GM12878 (cell line): ENCODE data around the gene GBX1. TPM values are rescaled to one million over a fixed set of nuclear protein-coding genes. Genes with fewer than 3 reads are reported as not detected.

Source experiments
- ATAC-seq: fragments of 200-7000 bp; cut with Tn5 transposase; 3 replicates; pipeline ENCODE4 v1.9.1; 2020; ENCODE audit warnings: mild to moderate bottlenecking, moderate library complexity
- BruUV-seq: library from RNA; stranded (reverse); fragments of 400-500 nt; replicated peaks from 2 replicates; lab custom pipeline; 2021; lab: Mats Ljungman, UMichigan
- CTCF ChIA-PET: fragments of 300-600 bp; sonication (Branson Sonifier 250); formaldehyde crosslinking; extraction: SDS; loops from one replicate; lab custom pipeline; 2021; ENCODE audit warnings: inconsistent platforms; lab: Yijun Ruan, JAX
- POLR2A ChIA-PET: fragments of 350-600 bp; formaldehyde crosslinking; extraction: SDS; loops from one replicate; lab custom pipeline; 2021; ENCODE audit warnings: inconsistent platforms; lab: Charles Lee
- RAD21 ChIA-PET: fragments of 300-600 bp; sonication (Branson Sonifier 250); formaldehyde crosslinking; loops from one replicate; lab custom pipeline; 2023; ENCODE audit warnings: antibody characterized with exemption; ENCODE audit not compliant: unreplicated experiment; lab: Charles Lee
- SMC1A ChIA-PET: fragments of 300-600 bp; sonication (Branson Sonifier 250); formaldehyde crosslinking; loops from one replicate; lab custom pipeline; 2023; ENCODE audit not compliant: unreplicated experiment, uncharacterized antibody; lab: Charles Lee
- DNase-seq: peaks from one replicate; pipeline ENCODE4 v3.0.0-alpha.2; 2011; ENCODE audit warnings: low read depth, low spot score
- FAIRE-seq: peaks from 3 replicates; lab custom pipeline; 2011; peaks lifted over from hg19 to GRCh38; lab: Jason Lieb, UNC
- H2AFZ ChIP-seq: 2 replicates; pipeline ENCODE4 v1.6.0; 2011; ENCODE audit warnings: low read depth, low read length, control low read depth; ENCODE audit not compliant: control insufficient read depth
- H3K27ac ChIP-seq: 2 replicates; pipeline ENCODE4 v1.5.1; 2011; ENCODE audit warnings: control low read depth; ENCODE audit not compliant: control insufficient read depth, insufficient read depth
- H3K27me3 ChIP-seq, 2 experiments: replicated peaks in 1 of 2; 2 replicates each; pipeline versions ENCODE4 v1.6.0 to v1.6.1; 2011; ENCODE audit warnings: low read length in 1 of 2; ENCODE audit not compliant: control insufficient read depth in 2 of 2, insufficient read depth in 2 of 2
- H3K36me3 ChIP-seq, 2 experiments: 2 replicates each; pipeline ENCODE4 v1.5.1; 2011; ENCODE audit warnings: low read length in 1 of 2; ENCODE audit not compliant: control insufficient read depth in 2 of 2, insufficient read depth in 2 of 2
- H3K4me1 ChIP-seq: 2 replicates; pipeline ENCODE4 v1.6.1; 2011; ENCODE audit warnings: mild to moderate bottlenecking, low read length, moderate library complexity, mixed read lengths; ENCODE audit not compliant: control insufficient read depth, insufficient read depth
- H3K4me2 ChIP-seq: 2 replicates; pipeline ENCODE4 v1.6.0; 2011; ENCODE audit warnings: control low read depth; ENCODE audit not compliant: control insufficient read depth, insufficient read depth
- H3K4me3 ChIP-seq: fragments of 200-600 bp; sonication (generic); 2 replicates; pipeline ENCODE4 v1.5.1; 2016
- H3K79me2 ChIP-seq: 2 replicates; pipeline ENCODE4 v1.6.0; 2011; ENCODE audit warnings: low read length; ENCODE audit not compliant: control insufficient read depth, insufficient read depth
- H3K9ac ChIP-seq: 2 replicates; pipeline ENCODE4 v1.8.0; 2011; ENCODE audit warnings: low read length, control low read depth, mixed read lengths; ENCODE audit not compliant: control insufficient read depth, insufficient read depth
- H3K9me3 ChIP-seq: replicated peaks from 3 replicates; pipeline ENCODE4 v1.5.1; 2011; ENCODE audit warnings: mild to moderate bottlenecking, low read length; ENCODE audit not compliant: control insufficient read depth, insufficient read depth
- H4K20me1 ChIP-seq: 2 replicates; pipeline ENCODE4 v1.6.0; 2011; ENCODE audit not compliant: control insufficient read depth, insufficient read depth
- BACH1 ChIP-seq: fragments of 450-650 bp; IDR thresholded peaks from 2 replicates; pipeline ENCODE4 v1.6.1; 2017; ENCODE audit warnings: mild to moderate bottlenecking, borderline replicate concordance
- BHLHE40 ChIP-seq, 2 experiments: fragments of 450-650 bp in 1 of 2; IDR thresholded peaks; 2 replicates each; pipeline ENCODE4 v1.6.1; 2011 to 2017; ENCODE audit warnings: low read depth in 2 of 2, borderline replicate concordance in 1 of 2, improper control_type of control experiment in 1 of 2, low read length in 1 of 2, mild to moderate bottlenecking in 1 of 2
- CBX3 ChIP-seq: fragments of 200-600 bp; sonication (generic); IDR thresholded peaks from 2 replicates; pipeline ENCODE4 v1.6.1; 2016; ENCODE audit warnings: low read depth, borderline replicate concordance
- CREM ChIP-seq: IDR thresholded peaks from 2 replicates; pipeline ENCODE4 v1.6.1; 2014; ENCODE audit warnings: antibody characterized with exemption, low read depth
- EED ChIP-seq: sonication (generic); IDR thresholded peaks from 2 replicates; pipeline ENCODE4 v1.6.1; 2016; ENCODE audit warnings: antibody characterized with exemption, low read depth
- EZH2 ChIP-seq: IDR thresholded peaks from 2 replicates; pipeline ENCODE4 v1.6.1; 2012; ENCODE audit warnings: low read depth, mild to moderate bottlenecking, control low read depth, inconsistent platforms, low read length, borderline replicate concordance; ENCODE audit not compliant: control insufficient read depth
- GABPA ChIP-seq: IDR thresholded peaks from 2 replicates; pipeline ENCODE4 v1.6.1; 2014; ENCODE audit warnings: antibody characterized with exemption, low read depth, mild to moderate bottlenecking, inconsistent platforms
- HDAC2 ChIP-seq: fragments of 200-600 bp; sonication (generic); IDR thresholded peaks from 2 replicates; pipeline ENCODE4 v1.6.1; 2017
- IRF5 ChIP-seq: fragments of 450-650 bp; IDR thresholded peaks from 2 replicates; pipeline ENCODE4 v1.6.1; 2017; ENCODE audit warnings: borderline replicate concordance
- MEF2A ChIP-seq: IDR thresholded peaks from 2 replicates; pipeline ENCODE4 v1.6.1; 2011; ENCODE audit warnings: low read depth, mild to moderate bottlenecking, low read length, moderate library complexity; ENCODE audit not compliant: insufficient read depth
- MTA2 ChIP-seq: fragments of 450-650 bp; IDR thresholded peaks from 2 replicates; pipeline ENCODE4 v1.6.1; 2016; ENCODE audit warnings: low read depth, mild to moderate bottlenecking, moderate library complexity
- POLR2AphosphoS2 ChIP-seq: IDR thresholded peaks from 2 replicates; pipeline ENCODE4 v1.6.1; 2011; ENCODE audit warnings: low read depth, mild to moderate bottlenecking, low read length, improper control_type of control experiment, moderate library complexity
- POLR2AphosphoS5 ChIP-seq: IDR thresholded peaks from 2 replicates; pipeline ENCODE4 v1.6.1; 2011; ENCODE audit warnings: mild to moderate bottlenecking, low read length, inconsistent platforms
- RAD51 ChIP-seq: fragments of 450-650 bp; IDR thresholded peaks from 2 replicates; pipeline ENCODE4 v1.6.1; 2016; ENCODE audit warnings: moderate library complexity, mild to moderate bottlenecking, inconsistent platforms
- RBBP5 ChIP-seq: fragments of 200-600 bp; sonication (generic); conservative IDR thresholded peaks from 2 replicates; pipeline ENCODE4 v1.6.1; 2016
- RELA ChIP-seq: fragments of 450-650 bp; IDR thresholded peaks from 2 replicates; pipeline ENCODE4 v1.8.0; 2014; ENCODE audit warnings: borderline replicate concordance; ENCODE audit not compliant: partially characterized antibody
- RUNX3 ChIP-seq: IDR thresholded peaks from 2 replicates; pipeline ENCODE4 v1.6.1; 2012; ENCODE audit warnings: low read length, inconsistent platforms
- SIX5 ChIP-seq: IDR thresholded peaks from 2 replicates; pipeline ENCODE4 v1.6.1; 2011; ENCODE audit warnings: mild to moderate bottlenecking, low read depth, low read length, moderate library complexity; ENCODE audit not compliant: severe bottlenecking
- TARDBP ChIP-seq: IDR thresholded peaks from 2 replicates; pipeline ENCODE4 v1.6.1; 2016; ENCODE audit warnings: borderline replicate concordance
- TBL1XR1 ChIP-seq: IDR thresholded peaks from 2 replicates; pipeline ENCODE4 v1.6.1; 2012; ENCODE audit warnings: low read depth, low read length, improper control_type of control experiment
- ZBTB33 ChIP-seq: fragments of 450-650 bp; IDR thresholded peaks from 2 replicates; pipeline ENCODE4 v1.6.1; 2017; ENCODE audit warnings: mild to moderate bottlenecking
- WGBS: methylation state at CpG from one replicate; pipeline ENCODE4 v1.1.6; 2016; ENCODE audit warnings: low lambda C conversion rate; ENCODE audit not compliant: insufficient replicate concordance, insufficient coverage; ENCODE audit errors: missing lambda C conversion rate; 5-methylcytosine and 5-hydroxymethylcytosine counted together
- in situ Hi-C: fragments of 300-500 bp; cut with MboI; formaldehyde crosslinking; loops from 9 replicates; pipeline ENCODE4 v1.14.3; 2018; ENCODE audit warnings: mixed read lengths
- intact Hi-C: fragments of 100-400 bp; cut with micrococcal nuclease; formaldehyde crosslinking; loops from one replicate; pipeline ENCODE4 v1.14.2; 2022; ENCODE audit not compliant: unreplicated experiment
- polyA plus RNA-seq, 11 experiments: library from polyadenylated mRNA; depleted of rRNA in 4 of 11; unstranded in 6 of 11; stranded (reverse) in 5 of 11; fragments of >200 nt; fragmentation: Nextera tagmentation in 4 of 11; fragmentation: Illumina TruSeq in 1 of 11; extraction: Ambion mirVana in 4 of 11; extraction: Trizol in 1 of 11; gene quantifications; 1 replicate in 1 of 11; 2 replicates in 10 of 11; pipeline versions ENCODE4 v1.2.1 to v1.2.3, GENCODE V29; 2011 to 2016; ENCODE audit warnings: inconsistent platforms in 2 of 11, missing spikeins in 2 of 11, low read depth in 1 of 11
- total RNA-seq, 4 experiments: library from RNA; depleted of rRNA in 3 of 4; stranded (reverse); fragments of >200 nt in 3 of 4; fragmentation: Illumina TruSeq in 1 of 4; extraction: Trizol in 1 of 4; gene quantifications; 2 replicates each; pipeline versions ENCODE4 v1.2.1 to v1.2.3, GENCODE V29; 2013 to 2021

The GBX1 gene
- total and polyA plus RNA-seq, 10 of the 15 experiments (the other 5 are each of a cell fraction or from before 2014, with no cell fraction given): not detected

GRCh38 chr7:151175793-151176311, 8.4 kb upstream of the GBX1 start (continued):
- no peak for TF ChIP-seq POLR2AphosphoS5

GRCh38 chr7:151175047-151175792, 7.7 kb upstream of the GBX1 start:
- H3K27ac ChIP-seq: no peak overlapping the region
- no peak overlapping the region for H3K4me2 ChIP-seq
- in situ Hi-C loops (no loop called here), intact Hi-C loops (no loop called here)
- ChIA-PET POLR2A (no interaction called here), SMC1A (no interaction called here), CTCF (interaction anchor here (0.6 kb wide), 1 partner anchor 337 kb away, joined by 3 read pairs; no protein-coding TSS in a partner anchor), RAD21 (no interaction called here)
- no peak overlapping the region for H2AFZ ChIP-seq
- no peak overlapping the region for H3K9ac ChIP-seq
- no peaks in the 10 kb centered on the region for H3K36me3 ChIP-seq
- WGBS: 60% methylated on average over 16 of the region's 16 CpGs
- H3K79me2 ChIP-seq: no peaks in the 10 kb centered on the region
- no peak for ATAC-seq
- no peak overlapping the region for H3K4me3 ChIP-seq
- BruUV-seq: no TSS peak
- H4K20me1 ChIP-seq: no peaks in the 10 kb centered on the region
- peaks cover 4% of the 10 kb centered on the region in 2 experiments for H3K27me3 ChIP-seq
- no peaks in the 10 kb centered on the region for H3K9me3 ChIP-seq
- FAIRE-seq: no peak
- no peak for TF ChIP-seq RELA
- TF ChIP-seq SIX5: no peak
- no peak for TF ChIP-seq GABPA
- TF ChIP-seq BACH1: no peak
- TF ChIP-seq HDAC2: no peak
- TF ChIP-seq RBBP5: no peak
- no peak for TF ChIP-seq MEF2A
- TF ChIP-seq CREM: no peak
- TF ChIP-seq MTA2: no peak
- no peak for TF ChIP-seq EED
- TF ChIP-seq ZBTB33: no peak
- no peak for TF ChIP-seq TARDBP
- TF ChIP-seq IRF5: no peak
- no peak for TF ChIP-seq RUNX3
- TF ChIP-seq BHLHE40 (IDR thresholded peaks at IDR 0.05; ENCODE audit: borderline replicate concordance in 1 of 2, low read depth in 2 of 2, low read length in 1 of 2): no peak
- TF ChIP-seq EZH2: no peak
- TF ChIP-seq RAD51: no peak
- TF ChIP-seq TBL1XR1: no peak
- no peak for TF ChIP-seq CBX3
- TF ChIP-seq POLR2AphosphoS2: no peak
- no peak for DNase-seq
- no peaks in the 10 kb centered on the region for H3K4me1 ChIP-seq
